BLaER1 treated with 17β-estradiol and CSF1 and Interleukin-3, amounts not matched to agents 10 nM and 100 nM (cell line): ENCODE results near the gene EIF2B4.
"Not testable (repeated sequence)": the region's sequence is repeated elsewhere in the genome, so short reads cannot be mapped to it uniquely, and the experiment has no call there.

Experiments used
- H3K27ac ChIP-seq, 11 experiments: shearing (Covaris generic); formaldehyde crosslinking; 2 replicates each; pipeline ENCODE4 v1.8.1; 2022
- H3K27me3 ChIP-seq, 11 experiments: shearing (Covaris generic); formaldehyde crosslinking; 2 replicates each; pipeline ENCODE4 v1.8.1; 2022
- H3K36me3 ChIP-seq, 11 experiments: shearing (Covaris generic); formaldehyde crosslinking; 2 replicates each; pipeline ENCODE4 v1.8.1; 2022
- H3K4me1 ChIP-seq, 10 experiments: shearing (Covaris generic); formaldehyde crosslinking; 2 replicates each; pipeline ENCODE4 v1.8.1; 2022
- H3K4me2 ChIP-seq, 11 experiments: shearing (Covaris generic); formaldehyde crosslinking; 2 replicates each; pipeline ENCODE4 v1.8.1; 2022
- H3K4me3 ChIP-seq, 10 experiments: shearing (Covaris generic); formaldehyde crosslinking; 2 replicates each; pipeline ENCODE4 v1.8.1; 2022
- H3K9ac ChIP-seq, 11 experiments: shearing (Covaris generic); formaldehyde crosslinking; 2 replicates each; pipeline ENCODE4 v1.8.1; 2022
- H3K9me3 ChIP-seq, 11 experiments: shearing (Covaris generic); formaldehyde crosslinking; replicated peaks in 1 of 11; 2 replicates each; pipeline ENCODE4 v1.8.1; 2022
- H4K20me1 ChIP-seq, 11 experiments: shearing (Covaris generic); formaldehyde crosslinking; 2 replicates each; pipeline ENCODE4 v1.8.1; 2022
- Cebpa-rat ChIP-seq, 11 experiments: shearing (Covaris generic); IDR thresholded peaks; 2 replicates each; pipeline ENCODE4 v1.8.1; 2022

The EIF2B4 gene

DNA sequence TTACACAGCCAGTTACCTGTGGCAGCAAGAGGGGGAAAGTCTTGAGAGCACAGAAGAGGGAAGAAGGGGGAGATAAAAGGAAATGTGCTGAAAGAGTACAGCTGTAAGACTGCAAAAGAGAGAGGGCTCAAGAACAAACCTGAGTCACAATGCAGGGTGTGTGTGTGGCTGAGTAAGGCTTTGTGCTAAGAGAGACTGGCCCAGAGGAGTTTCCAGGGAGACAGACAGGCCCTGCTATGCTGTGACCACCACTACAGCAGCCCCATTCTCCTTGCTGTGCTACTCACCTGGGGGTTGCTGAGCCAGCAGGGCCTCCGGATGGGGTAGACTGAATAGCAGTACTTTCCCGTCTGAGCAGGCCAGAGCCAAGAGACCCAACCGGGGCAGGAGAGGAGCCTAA is 34.8 kb downstream of the EIF2B4 start:
- Histone ChIP-seq H3K4me1 (no peaks in the 10 kb centered on the region), H3K4me3 (no peak overlapping the region), H3K9ac (no peak overlapping the region), H4K20me1 (peaks cover 0 to 11% (median 0%) of the 10 kb centered on the region in 11 experiments; a peak in 2 of 22 replicates), H3K27me3 (no peaks in the 10 kb centered on the region), H3K36me3 (peaks cover 99 to 100% (median 100%) of the 10 kb centered on the region in 11 experiments), H3K4me2 (no peak overlapping the region), H3K9me3 (no peaks in the 10 kb centered on the region), H3K27ac (no peak overlapping the region)
- no peak for TF ChIP-seq Cebpa-rat (IDR thresholded peaks at IDR 0.05)

GRCh38 chr2:27324720-27325119 is 45.4 kb downstream of the EIF2B4 start:
- no peaks in the 10 kb centered on the region for H3K27me3 ChIP-seq
- peaks cover 28 to 50% (median 42%) of the 10 kb centered on the region in 10 experiments for H3K4me1 ChIP-seq
- H3K27ac ChIP-seq: peak overlapping the region in 5 of 11 experiments; percentile 89 to 99 (median 96); a peak in 4 of 22 replicates
- peak in 6 of 11 experiments; percentile 10 to 60 (median 55); a peak in 6 of 22 replicates for TF ChIP-seq Cebpa-rat (IDR thresholded peaks at IDR 0.05)
- H3K36me3 ChIP-seq: peaks cover 39 to 64% (median 45%) of the 10 kb centered on the region in 11 experiments
- 0 out of 22 replicates have a peak, but pooled peaks cover 0 to 7% (median 0%) of the 10 kb centered on the region in 11 experiments for H4K20me1 ChIP-seq
- H3K9me3 ChIP-seq: no peaks in the 10 kb centered on the region
- peak overlapping the region in 1 of 11 experiments; percentile 24; a peak in 3 of 22 replicates for H3K9ac ChIP-seq
- H3K4me2 ChIP-seq: peak overlapping the region in 9 of 11 experiments; percentile 88 to 100 (median 98); a peak in 12 of 22 replicates
- no peak overlapping the region for H3K4me3 ChIP-seq

DNA sequence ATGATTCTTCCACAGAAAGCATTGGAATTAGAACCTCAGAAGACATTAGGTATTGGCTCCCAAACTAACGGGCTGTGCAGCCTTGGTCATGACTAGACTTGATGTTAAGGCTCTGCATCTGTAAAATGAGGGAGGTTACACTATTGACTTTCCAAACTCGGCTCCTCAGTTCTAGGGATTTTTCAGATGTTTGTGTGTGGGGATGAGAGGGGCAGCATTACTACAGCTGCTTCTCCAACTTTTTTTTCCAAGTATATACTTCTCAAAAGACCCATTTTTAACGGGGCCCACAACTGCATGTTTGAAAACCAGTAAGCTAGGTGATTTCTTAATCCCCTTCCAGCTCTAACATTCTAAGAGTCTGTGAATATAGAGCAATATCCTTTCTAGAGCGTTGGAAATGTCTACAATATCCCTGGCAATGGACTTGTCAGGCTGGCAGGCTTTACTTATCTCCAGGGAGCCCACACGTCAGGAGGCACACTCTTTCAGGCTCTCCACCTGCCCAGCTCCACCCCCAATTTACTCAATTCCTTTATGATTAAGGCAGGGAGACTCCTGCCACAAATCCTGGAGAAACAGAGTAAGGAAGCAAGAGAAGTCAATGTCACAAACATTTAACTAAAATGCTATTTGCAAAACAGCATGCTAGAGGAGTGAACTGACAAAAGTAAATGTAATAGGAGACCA is 46.4 kb downstream of the EIF2B4 start:
- H3K9ac ChIP-seq: peak overlapping the region; percentile 88 to 98 (median 94)
- H3K4me1 ChIP-seq: peaks cover 28 to 50% (median 42%) of the 10 kb centered on the region in 10 experiments
- H3K36me3 ChIP-seq: peaks cover 29 to 59% (median 38%) of the 10 kb centered on the region in 11 experiments
- no peaks in the 10 kb centered on the region for H3K9me3 ChIP-seq
- peak overlapping the region; percentile 89 to 99 (median 95) for H3K27ac ChIP-seq
- H3K4me3 ChIP-seq: peak overlapping the region; percentile 72 to 94 (median 86)
- H4K20me1 ChIP-seq: peaks cover 0 to 13% (median 0%) of the 10 kb centered on the region in 11 experiments; a peak in 2 of 22 replicates
- H3K4me2 ChIP-seq: peak overlapping the region; percentile 88 to 100 (median 98)
- TF ChIP-seq Cebpa-rat (IDR thresholded peaks at IDR 0.05): no peak
- no peaks in the 10 kb centered on the region for H3K27me3 ChIP-seq

DNA sequence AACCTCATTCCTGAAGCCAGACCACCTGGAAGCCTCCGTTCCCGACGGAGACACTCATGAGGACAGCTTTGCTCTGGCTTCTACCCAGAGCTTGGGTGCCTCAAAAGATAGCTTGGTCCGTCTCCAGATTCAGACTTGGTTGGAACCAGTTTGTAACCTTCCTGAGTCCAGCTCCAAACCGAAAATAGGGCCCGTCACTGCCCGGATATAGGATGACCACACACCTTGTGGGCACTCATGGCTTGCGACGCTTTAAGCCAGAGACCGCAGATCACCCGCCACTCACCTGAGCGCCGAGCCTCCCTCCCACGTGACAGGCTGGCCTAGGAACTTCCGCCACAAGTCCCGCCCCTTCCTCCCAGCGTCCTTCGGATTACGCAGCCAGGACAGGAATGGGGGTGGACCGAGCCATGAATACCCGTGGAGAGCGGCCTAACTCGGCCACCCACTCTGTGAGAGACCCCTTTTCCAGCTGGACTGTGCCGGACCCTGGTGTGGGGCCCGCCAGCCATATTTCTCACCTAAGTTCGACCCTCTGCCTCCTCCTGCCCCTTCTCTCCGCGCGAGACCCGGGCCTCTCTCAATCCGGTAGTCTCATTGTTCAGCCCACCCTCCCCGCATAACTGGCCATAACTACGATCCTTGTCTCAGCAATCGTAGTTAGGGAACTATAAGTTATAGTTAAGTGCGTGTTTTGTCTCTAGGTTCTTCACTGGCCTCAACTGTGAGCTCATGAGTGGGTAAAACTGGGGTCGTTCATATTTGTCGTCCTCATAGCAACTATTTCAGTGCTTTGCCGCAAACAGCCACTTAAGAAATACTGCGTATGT is 47.2 kb downstream of the EIF2B4 start, which contains the start of gene MPV17:
Gene MPV17, minus strand, starts transcription at position 332 of the 830 bp plus-strand sequence. CDS start 580 bp downstream, outside the sequence.
- H3K9me3 ChIP-seq: no peaks in the 10 kb centered on the region
- peaks cover 29 to 50% (median 42%) of the 10 kb centered on the region in 10 experiments for H3K4me1 ChIP-seq
- H3K9ac ChIP-seq: peak within 1 kb of the TSS; percentile 88 to 98 (median 94)
- TF ChIP-seq Cebpa-rat (IDR thresholded peaks at IDR 0.05): no peak
- no peaks in the 10 kb centered on the region for H3K27me3 ChIP-seq
- H3K4me3 ChIP-seq: peak within 1 kb of the TSS; percentile 72 to 94 (median 86)
- H3K36me3 ChIP-seq: peaks cover 22 to 58% (median 32%) of the 10 kb centered on the region in 11 experiments
- peak within 1 kb of the TSS; percentile 88 to 100 (median 98) for H3K4me2 ChIP-seq
- H3K27ac ChIP-seq: peak within 1 kb of the TSS; percentile 89 to 99 (median 95)
- peaks cover 0 to 17% (median 0%) of the 10 kb centered on the region in 11 experiments; a peak in 2 of 22 replicates for H4K20me1 ChIP-seq

- H3K27ac ChIP-seq: peak overlapping the region; percentile 89 to 99 (median 95)
- TF ChIP-seq Cebpa-rat (IDR thresholded peaks at IDR 0.05): no peak
Measured at GRCh38 chr2:27322301-27322765, 47.8 kb downstream of the EIF2B4 start.

GRCh38 chr2:27320958-27321543 is 49.1 kb downstream of the EIF2B4 start:
- Histone ChIP-seq H4K20me1 (peaks cover 0 to 35% (median 11%) of the 10 kb centered on the region in 11 experiments; a peak in 10 of 22 replicates), H3K36me3 (peaks cover 17 to 58% (median 27%) of the 10 kb centered on the region in 11 experiments), H3K9me3 (no peaks in the 10 kb centered on the region), H3K9ac (peak overlapping the region in 5 of 11 experiments; percentile 9 to 98 (median 93); a peak in 5 of 22 replicates), H3K4me3 (no peak overlapping the region), H3K27ac (no peak overlapping the region), H3K4me2 (peak overlapping the region; percentile 88 to 100 (median 98); a peak in 21 of 22 replicates), H3K4me1 (peaks cover 29 to 53% (median 42%) of the 10 kb centered on the region in 10 experiments), H3K27me3 (no peaks in the 10 kb centered on the region)
- TF ChIP-seq Cebpa-rat (IDR thresholded peaks at IDR 0.05): no peak

More at GRCh38 chr2:27322301-27322765, 47.8 kb downstream of the EIF2B4 start:
- H3K36me3 ChIP-seq: peaks cover 18 to 58% (median 27%) of the 10 kb centered on the region in 11 experiments
- peak overlapping the region; percentile 72 to 94 (median 86) for H3K4me3 ChIP-seq
- peaks cover 29 to 51% (median 42%) of the 10 kb centered on the region in 10 experiments for H3K4me1 ChIP-seq
- peaks cover 0 to 22% (median 0%) of the 10 kb centered on the region in 11 experiments; a peak in 7 of 22 replicates for H4K20me1 ChIP-seq
- H3K4me2 ChIP-seq: peak overlapping the region; percentile 88 to 100 (median 98)
- no peaks in the 10 kb centered on the region for H3K9me3 ChIP-seq
- no peaks in the 10 kb centered on the region for H3K27me3 ChIP-seq
- H3K9ac ChIP-seq: peak overlapping the region; percentile 88 to 98 (median 94)

- H3K27me3 ChIP-seq, H3K4me2 ChIP-seq, H3K9me3 ChIP-seq, H3K27ac ChIP-seq, H3K4me3 ChIP-seq, H3K9ac ChIP-seq: not testable (repeated sequence)
- Histone ChIP-seq H3K4me1 (peaks cover 29 to 47% (median 36%) of the 10 kb centered on the region in 10 experiments), H4K20me1 (peaks cover 0 to 43% (median 12%) of the 10 kb centered on the region in 11 experiments; a peak in 12 of 22 replicates), H3K36me3 (peaks cover 13 to 58% (median 30%) of the 10 kb centered on the region in 11 experiments; a peak in 18 of 22 replicates)
Measured at GRCh38 chr2:27319839-27320238, 50.3 kb downstream of the EIF2B4 start.
